T-cell (primary cell): Measurements from ENCODE around the gene TMEM259. TPM values are rescaled to one million over a fixed set of nuclear protein-coding genes. Genes with fewer than 3 reads are reported as not detected.

Experiments used
- ATAC-seq, 4 experiments: fragments of 200-7000 bp in 3 of 4; fragments of 150-1000 bp in 1 of 4; cut with Tn5 transposase; replicated peaks in 1 of 4; 1 replicate in 3 of 4; 2 replicates in 1 of 4; pipeline ENCODE4 v1.10.0; 2021; ENCODE audit warnings: moderate library complexity in 3 of 4, mild to moderate bottlenecking in 2 of 4, moderate number of reproducible peaks in 1 of 4
- CTCF ChIA-PET, 2 donors: fragments of 300-600 bp; sonication (Branson Sonifier 250); formaldehyde crosslinking; loops; one replicate each; lab custom pipeline; 2022; ENCODE audit warnings: antibody characterized with exemption in 2 of 2; lab: Charles Lee
- POLR2A ChIA-PET, 2 donors: fragments of 300-600 bp; sonication (Branson Sonifier 250); formaldehyde crosslinking; loops; one replicate each; lab custom pipeline; 2022; ENCODE audit warnings: antibody characterized with exemption in 2 of 2; lab: Charles Lee
- DNase-seq, 35 experiments: peaks; one replicate each; pipeline versions ENCODE4 v3.0.0 to v3.0.0-alpha.2; 2013 to 2023
- H3K27ac ChIP-seq: one replicate; pipeline ENCODE4 v1.5.1; 2013; ENCODE audit warnings: low read length
- H3K27me3 ChIP-seq, 2 experiments: replicated peaks in 1 of 2; 1 replicate in 1 of 2; 2 replicates in 1 of 2; pipeline versions ENCODE4 v1.6.1 to v1.7.0; 2013; ENCODE audit warnings: low read length in 1 of 2, mixed read lengths in 1 of 2; ENCODE audit not compliant: control insufficient read depth in 2 of 2, insufficient read depth in 2 of 2; ENCODE audit errors: extremely low read depth in 1 of 2
- H3K36me3 ChIP-seq, 2 donors: 1 replicate in 1 of 2; 2 replicates in 1 of 2; pipeline versions ENCODE4 v1.6.1 to v1.7.0; 2013; ENCODE audit warnings: low read length in 1 of 2; ENCODE audit not compliant: control insufficient read depth in 2 of 2, insufficient read depth in 1 of 2; ENCODE audit errors: extremely low read depth in 1 of 2
- H3K4me1 ChIP-seq, 2 experiments: 1 replicate in 1 of 2; 2 replicates in 1 of 2; pipeline versions ENCODE4 v1.6.1 to v1.7.0; 2013; ENCODE audit warnings: low read length in 2 of 2, mixed read lengths in 1 of 2; ENCODE audit not compliant: insufficient read depth in 2 of 2, control insufficient read depth in 1 of 2; ENCODE audit errors: extremely low read depth in 1 of 2
- H3K4me3 ChIP-seq, 2 donors: 1 replicate in 1 of 2; 2 replicates in 1 of 2; pipeline versions ENCODE4 v1.5.1 to v1.7.0; 2013; ENCODE audit warnings: mild to moderate bottlenecking in 2 of 2, low read length in 1 of 2, moderate library complexity in 1 of 2; ENCODE audit not compliant: control insufficient read depth in 1 of 2; ENCODE audit errors: extremely low read depth in 1 of 2
- H3K9me3 ChIP-seq: 2 replicates; pipeline ENCODE4 v1.7.0; 2013
- H3K27ac Mint-ChIP-seq, 2 donors: one replicate each; pipeline ENCODE4 v1.8.0; 2020 to 2021; ENCODE audit warnings: mild to moderate bottlenecking in 2 of 2, mixed read lengths in 2 of 2
- H3K27me3 Mint-ChIP-seq, 2 donors: one replicate each; pipeline ENCODE4 v1.8.0; 2021 to 2022; ENCODE audit warnings: mixed read lengths in 2 of 2
- H3K36me3 Mint-ChIP-seq: one replicate; pipeline ENCODE4 v1.8.0; 2021; ENCODE audit warnings: mixed read lengths
- H3K4me1 Mint-ChIP-seq, 3 donors: one replicate each; pipeline ENCODE4 v1.8.0; 2020 to 2022; ENCODE audit warnings: mixed read lengths in 3 of 3, mild to moderate bottlenecking in 1 of 3
- H3K4me3 Mint-ChIP-seq, 3 donors: one replicate each; pipeline ENCODE4 v1.8.0; 2020 to 2022; ENCODE audit warnings: mild to moderate bottlenecking in 3 of 3, mixed read lengths in 3 of 3, moderate library complexity in 3 of 3
- H3K9me3 Mint-ChIP-seq, 3 donors: one replicate each; pipeline ENCODE4 v1.8.0; 2020 to 2022; ENCODE audit warnings: mixed read lengths in 3 of 3
- WGBS: methylation state at CpG from one replicate; pipeline ENCODE4 v1.1.5; 2013; ENCODE audit warnings: missing lambda C conversion rate; ENCODE audit not compliant: insufficient coverage; 5-methylcytosine and 5-hydroxymethylcytosine counted together
- total RNA-seq, 35 experiments: library from RNA in 6 of 35; stranded (reverse) in 6 of 35; fragments of 120-200 nt in 1 of 35; gene quantifications; one replicate each; pipeline versions ENCODE4 v1.2.1 to v1.2.4 and lab custom pipeline; 2013 to 2026

The TMEM259 gene
- total RNA-seq, 5 donors from 2014 or later (not counting 1 experiment from before 2014, with no cell fraction given), result 319 to 423 (median 372) TPM

DNA sequence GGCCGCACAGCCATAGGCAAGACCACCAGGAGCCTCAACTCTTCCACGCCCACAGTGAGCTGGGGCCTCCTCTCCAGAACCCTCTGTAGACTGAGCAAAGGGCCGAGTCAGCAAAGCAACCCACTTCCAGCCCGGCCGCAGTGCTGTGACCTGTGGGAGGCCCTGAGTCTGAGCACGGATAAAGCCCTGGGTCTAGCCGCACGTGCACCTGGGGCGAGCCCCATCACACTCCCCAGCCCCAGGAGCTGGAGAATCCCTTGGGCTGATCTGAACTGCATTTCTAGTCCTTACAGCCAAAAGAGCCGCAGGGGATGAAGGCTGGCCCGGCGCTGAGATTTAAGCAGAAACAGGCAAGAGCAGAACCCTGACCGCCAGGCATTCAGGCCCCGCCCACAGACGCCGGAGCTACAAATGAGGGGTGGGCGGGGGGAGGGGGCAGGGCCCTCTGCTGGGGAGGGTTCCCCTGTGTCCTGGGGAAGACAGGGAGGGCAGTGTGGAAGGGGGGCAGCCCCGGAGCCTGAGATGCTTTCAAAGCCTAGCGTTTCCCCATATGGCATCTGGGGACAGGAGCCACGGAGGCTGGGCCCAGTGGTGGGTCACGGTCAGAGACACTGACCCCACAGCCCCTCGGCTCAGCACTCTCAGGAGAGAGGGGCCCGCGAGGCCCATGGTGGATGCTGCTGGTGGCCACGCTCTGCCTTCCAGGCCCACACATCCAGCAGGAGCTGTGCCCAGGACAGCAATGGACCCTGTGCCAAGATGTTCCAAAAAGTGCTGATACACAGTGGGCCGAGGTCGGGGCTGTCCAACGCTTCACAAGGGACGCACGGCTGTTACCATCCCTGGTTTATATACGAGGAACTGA, 4.9 kb downstream of the TMEM259 start:
- no peak overlapping the region for H3K27ac Mint-ChIP-seq
- Histone ChIP-seq H3K9me3 (no peaks in the 10 kb centered on the region), H3K36me3 (peaks cover 7 to 33% of the 10 kb centered on the region in 2 donors), H3K27ac (no peak overlapping the region), H3K4me1 (peaks cover 10 to 67% of the 10 kb centered on the region in 2 experiments), H3K4me3 (no peak overlapping the region), H3K27me3 (no peaks in the 10 kb centered on the region)
- H3K4me3 Mint-ChIP-seq, result peak overlapping the region in 2 of 3 donors; percentile 9 to 90
- H3K9me3 Mint-ChIP-seq, result no peaks in the 10 kb centered on the region
- H3K36me3 Mint-ChIP-seq, result no peaks in the 10 kb centered on the region
- CTCF ChIA-PET, result no interaction called here
- ATAC-seq (no peak), DNase-seq (no peak)
- H3K27me3 Mint-ChIP-seq, result no peaks in the 10 kb centered on the region
- H3K4me1 Mint-ChIP-seq, result peaks cover 24 to 48% (median 42%) of the 10 kb centered on the region in 3 donors
- POLR2A ChIA-PET, result interaction anchor here in 1 of 2 donors (0.6 kb wide), 1 partner anchor 212 kb away, joined by 9 read pairs; no protein-coding TSS in a partner anchor
- WGBS, result 87% methylated on average over 24 of the region's 31 CpGs

DNA sequence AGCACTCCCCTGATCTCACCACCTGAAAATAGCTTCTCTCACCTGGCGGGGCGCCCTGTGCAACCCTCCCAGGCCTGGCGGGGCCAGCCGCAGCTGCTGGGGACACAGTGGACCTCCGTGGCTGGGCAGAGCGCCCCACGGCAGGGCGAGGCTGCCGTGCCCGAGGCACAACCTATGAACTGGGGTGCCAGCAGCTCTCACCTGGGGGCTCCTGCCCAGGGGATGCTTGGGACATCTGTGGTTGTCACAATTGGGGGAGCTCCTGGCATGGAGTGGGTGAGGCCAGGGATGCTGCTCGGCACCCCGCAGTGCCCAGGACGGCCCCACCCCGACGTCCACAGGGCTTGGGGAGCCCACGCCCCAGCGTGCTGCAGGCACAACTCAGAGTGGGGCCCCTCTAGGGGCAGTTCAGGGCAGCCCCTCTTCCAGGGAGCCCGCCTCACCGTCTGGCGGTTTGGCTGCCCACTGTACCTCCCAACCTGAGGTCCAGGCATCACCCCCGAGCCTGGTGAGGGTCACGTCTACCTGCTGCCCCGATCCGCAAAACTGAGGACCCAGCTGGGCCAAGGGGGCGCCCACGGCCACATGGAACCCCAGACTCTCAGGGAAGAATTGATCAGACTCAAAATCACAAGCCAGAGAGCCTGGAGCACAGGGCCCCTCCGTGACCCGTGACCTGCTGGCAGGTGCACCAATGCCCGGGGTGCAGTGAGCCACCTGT, 5.7 kb downstream of the TMEM259 start:
- H3K4me1 Mint-ChIP-seq, result peaks cover 24 to 48% (median 42%) of the 10 kb centered on the region in 3 donors
- ChIA-PET CTCF (no interaction called here), POLR2A (no interaction called here)
- H3K27ac Mint-ChIP-seq, result no peak overlapping the region
- DNase-seq, result no peak
- H3K9me3 ChIP-seq, result no peaks in the 10 kb centered on the region
- H3K36me3 Mint-ChIP-seq, result no peaks in the 10 kb centered on the region
- H3K36me3 ChIP-seq, result peaks cover 12 to 37% of the 10 kb centered on the region in 2 donors
- no peak for ATAC-seq
- 96% methylated on average over 26 of the region's 29 CpGs for WGBS
- H3K27me3 Mint-ChIP-seq, result no peaks in the 10 kb centered on the region
- peak overlapping the region in 1 of 3 donors; percentile 22 for H3K4me3 Mint-ChIP-seq
- H3K9me3 Mint-ChIP-seq, result no peaks in the 10 kb centered on the region
- peaks cover 10 to 63% of the 10 kb centered on the region in 2 experiments for H3K4me1 ChIP-seq
- no peaks in the 10 kb centered on the region for H3K27me3 ChIP-seq
- no peak overlapping the region for H3K27ac ChIP-seq
- no peak overlapping the region for H3K4me3 ChIP-seq

DNA sequence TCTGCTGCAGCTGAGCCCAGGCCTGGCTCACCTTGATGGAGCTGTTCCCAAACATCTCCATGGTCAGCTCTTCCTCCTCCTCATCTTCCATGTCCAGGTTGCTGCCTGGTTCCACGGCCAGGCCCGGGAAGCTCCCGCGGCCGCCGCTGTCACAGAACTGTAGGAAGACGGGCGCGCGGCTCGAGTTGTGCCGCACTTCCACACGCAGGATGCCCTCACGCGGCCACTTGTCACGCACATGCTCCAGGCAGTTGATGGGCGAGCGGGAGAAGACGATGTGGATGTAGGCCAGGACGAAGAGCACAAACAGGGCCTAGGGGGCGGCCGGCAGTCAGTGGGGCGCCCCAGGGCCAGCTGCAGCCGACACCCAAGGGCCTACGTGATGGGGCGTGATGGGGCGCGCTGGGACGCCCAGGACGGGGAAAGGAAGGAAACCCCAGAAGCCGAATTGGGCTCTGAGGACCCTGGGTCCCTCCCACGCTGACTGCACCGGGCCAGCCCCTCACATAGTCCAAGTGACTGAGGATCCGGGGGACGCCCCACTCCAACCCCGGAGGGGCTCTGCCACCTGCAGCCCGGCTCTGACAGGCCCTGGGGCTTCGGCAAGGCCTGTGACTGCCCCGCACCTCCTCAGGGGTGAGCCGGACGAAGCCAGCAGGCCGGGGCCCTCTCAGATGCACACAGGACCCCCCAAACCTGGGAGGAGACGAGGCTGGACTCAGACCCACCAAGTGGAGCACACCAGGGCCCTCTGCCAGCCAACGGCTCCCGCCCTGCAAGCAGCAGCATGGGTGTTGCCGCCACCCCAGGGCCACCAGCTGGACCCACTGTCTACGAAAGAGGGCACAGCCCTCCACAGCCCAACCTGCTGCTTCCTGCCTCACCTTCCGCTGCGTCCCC, 6.5 kb downstream of the TMEM259 start:
- Histone ChIP-seq H3K36me3 (peaks cover 15 to 40% of the 10 kb centered on the region in 2 donors), H3K4me3 (no peak overlapping the region), H3K27me3 (no peaks in the 10 kb centered on the region), H3K27ac (no peak overlapping the region), H3K9me3 (no peaks in the 10 kb centered on the region), H3K4me1 (peaks cover 8 to 55% of the 10 kb centered on the region in 2 experiments)
- ATAC-seq (no peak), DNase-seq (no peak)
- CTCF ChIA-PET, result no interaction called here
- Mint-ChIP-seq H3K4me1 (peaks cover 24 to 40% (median 38%) of the 10 kb centered on the region in 3 donors), H3K27ac (peak overlapping the region in 1 of 2 donors; percentile 48), H3K9me3 (no peaks in the 10 kb centered on the region), H3K36me3 (no peaks in the 10 kb centered on the region), H3K27me3 (no peaks in the 10 kb centered on the region), H3K4me3 (no peak overlapping the region)
- POLR2A ChIA-PET, result interaction anchor here in 1 of 2 donors (0.8 kb wide), 1 partner anchor 121 kb away, joined by 6 read pairs; the partner anchor contains the start of genes MED16 and RNU6-9
- 91% methylated on average over 43 of the region's 49 CpGs for WGBS

GRCh38 chr19:1013218-1013617, 7.7 kb downstream of the TMEM259 start:
- H3K4me3 ChIP-seq, result no peak overlapping the region
- no peaks in the 10 kb centered on the region for H3K9me3 ChIP-seq
- DNase-seq (no peak), ATAC-seq (no peak)
- H3K36me3 Mint-ChIP-seq, result no peaks in the 10 kb centered on the region
- H3K4me3 Mint-ChIP-seq, result no peak overlapping the region
- H3K9me3 Mint-ChIP-seq, result no peaks in the 10 kb centered on the region
- H3K27ac Mint-ChIP-seq, result no peak overlapping the region
- POLR2A ChIA-PET, result interaction anchor here (0.6 to 0.8 kb wide), 3 partner anchors 12 to 120 kb away, joined by 3 to 6 read pairs (median 4); partner anchors contain the start of genes MED16 (in 1 of the 2) and RNU6-9 (in 1 of the 2)
- peaks cover 14 to 29% (median 28%) of the 10 kb centered on the region in 3 donors for H3K4me1 Mint-ChIP-seq
- no peaks in the 10 kb centered on the region for H3K27me3 ChIP-seq
- 93% methylated on average over 10 of the region's 10 CpGs for WGBS
- no peaks in the 10 kb centered on the region for H3K27me3 Mint-ChIP-seq
- peaks cover 19 to 40% of the 10 kb centered on the region in 2 donors for H3K36me3 ChIP-seq
- CTCF ChIA-PET, result no interaction called here
- peaks cover under 1 to 43% of the 10 kb centered on the region in 2 experiments for H3K4me1 ChIP-seq
- no peak overlapping the region for H3K27ac ChIP-seq

DNA sequence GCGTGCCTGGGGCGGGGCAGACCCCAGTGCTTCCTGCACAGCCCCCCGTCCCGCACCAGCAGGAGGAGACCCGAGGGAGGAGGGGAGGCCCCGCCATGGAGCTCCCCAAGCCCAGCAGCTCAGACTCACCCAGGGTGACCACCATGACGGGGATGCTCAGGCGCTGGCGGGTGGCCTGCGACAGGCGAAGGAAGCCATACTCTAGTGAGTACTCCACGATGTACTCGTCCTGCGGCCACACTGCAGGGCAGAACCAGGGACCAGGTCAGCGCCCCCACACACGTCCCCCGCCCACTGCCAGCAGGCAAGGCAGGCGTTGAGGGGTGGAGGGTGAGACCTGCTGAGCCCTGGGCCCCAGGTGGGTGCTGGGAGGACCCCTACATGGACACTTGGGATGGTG, 8.6 kb downstream of the TMEM259 start:
- Mint-ChIP-seq H3K27ac (no peak overlapping the region), H3K36me3 (no peaks in the 10 kb centered on the region), H3K4me1 (peaks cover 6 to 20% (median 20%) of the 10 kb centered on the region in 3 donors), H3K27me3 (no peaks in the 10 kb centered on the region), H3K9me3 (no peaks in the 10 kb centered on the region), H3K4me3 (no peak overlapping the region)
- Histone ChIP-seq H3K27ac (no peak overlapping the region), H3K4me1 (peaks cover 0 to 34% of the 10 kb centered on the region in 2 experiments), H3K36me3 (peaks cover 19 to 40% of the 10 kb centered on the region in 2 donors), H3K9me3 (no peaks in the 10 kb centered on the region), H3K4me3 (no peak overlapping the region), H3K27me3 (no peaks in the 10 kb centered on the region)
- DNase-seq (no peak), ATAC-seq (no peak)
- ChIA-PET POLR2A (no interaction called here), CTCF (no interaction called here)
- WGBS, result 95% methylated on average over 18 of the region's 18 CpGs
